Urinary bladder (tissue), 4 donors: ENCODE results near the gene ERBB4. TPM values are rescaled to one million over a fixed set of nuclear protein-coding genes. Genes with fewer than 3 reads are reported as not detected.

Experiments
- DNase-seq: peaks from one replicate; pipeline ENCODE4 v3.0.0-alpha.2; 2015; ENCODE audit errors: extremely low spot score
- H3K27ac ChIP-seq: one replicate; pipeline ENCODE4 v1.5.1; 2013; ENCODE audit warnings: low read depth, mild to moderate bottlenecking, moderate library complexity
- H3K36me3 ChIP-seq: one replicate; pipeline ENCODE4 v1.6.1; 2013; ENCODE audit warnings: mild to moderate bottlenecking, moderate library complexity; ENCODE audit not compliant: insufficient read depth
- H3K4me1 ChIP-seq: one replicate; pipeline ENCODE4 v1.6.1; 2013; ENCODE audit warnings: mild to moderate bottlenecking, moderate library complexity; ENCODE audit not compliant: insufficient read depth
- H3K4me3 ChIP-seq: one replicate; pipeline ENCODE4 v1.5.1; 2013; ENCODE audit warnings: low read depth, low read length
- WGBS: extraction: QIAGEN DNeasy Blood & Tissue Kit; methylation state at CpG from one replicate; pipeline ENCODE4 v1.1.7; 2013; 5-methylcytosine and 5-hydroxymethylcytosine counted together
- polyA plus RNA-seq: library from polyadenylated mRNA; stranded (reverse); fragments of 200-250 nt; gene quantifications from one replicate; pipeline ENCODE4 v1.2.3, GENCODE V29; 2013
- total RNA-seq: library from RNA; depleted of rRNA; stranded (reverse); fragments of >200 nt; gene quantifications from one replicate; pipeline ENCODE4 v1.2.3, GENCODE V29; 2014
- donor health status: healthy with polysubstance abuse.
- donor health status: healthy.

ERBB4 gene
- total and polyA plus RNA-seq, 2 donors: 0.13 to 3.2 TPM

DNA sequence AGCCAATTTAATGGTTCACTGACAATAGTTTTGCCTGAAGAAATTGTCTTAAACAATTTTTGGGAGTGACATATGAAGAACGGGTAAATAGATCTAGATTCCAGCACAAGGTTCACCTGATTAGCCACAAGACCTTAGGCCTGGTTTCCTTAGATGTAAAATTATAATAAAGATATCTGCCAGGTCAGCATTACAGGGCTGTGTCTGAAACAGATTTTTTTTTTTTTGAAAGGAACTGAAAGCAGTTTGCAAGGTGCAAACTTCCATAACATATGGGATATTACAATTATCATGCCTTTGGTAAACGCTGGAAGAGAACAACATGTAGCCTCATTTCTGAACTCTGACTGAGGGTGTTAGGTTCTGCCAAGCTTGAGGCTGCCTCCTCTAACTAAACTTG, 599.4 kb downstream of the ERBB4 start:
- 78% methylated on average over 2 of the region's 2 CpGs for WGBS
- no peak overlapping the region for H3K4me3 ChIP-seq

DNA sequence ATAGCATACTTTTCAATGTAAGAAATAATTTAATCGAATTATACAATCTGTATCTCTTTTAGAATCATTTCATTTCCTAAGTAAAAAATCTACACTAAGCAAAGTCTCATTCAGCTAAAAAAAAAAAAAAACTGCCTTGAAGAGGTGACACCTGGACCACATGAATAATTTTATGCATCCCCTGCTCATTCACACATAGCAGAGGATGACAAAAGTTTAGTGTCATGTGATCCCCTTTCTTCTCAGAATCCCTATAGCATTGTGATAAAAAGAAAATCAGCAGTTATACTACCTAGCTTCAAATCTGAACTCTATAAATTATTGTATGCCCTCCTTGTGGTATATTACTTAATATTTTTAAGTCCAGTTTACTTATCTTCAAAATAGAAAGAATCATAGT, 603.8 kb downstream of the ERBB4 start:
- 76% methylated on average over 1 of the region's 1 CpG for WGBS
- H3K4me3 ChIP-seq: no peak overlapping the region
- H3K27ac ChIP-seq: no peak overlapping the region
- H3K4me1 ChIP-seq: no peaks in the 10 kb centered on the region
- DNase-seq: no peak
- no peaks in the 10 kb centered on the region for H3K36me3 ChIP-seq

More for the DNA sequence above, 599.4 kb downstream of the ERBB4 start:
- no peak for DNase-seq
- Histone ChIP-seq H3K4me1 (no peaks in the 10 kb centered on the region), H3K27ac (no peak overlapping the region), H3K36me3 (no peaks in the 10 kb centered on the region)

DNA sequence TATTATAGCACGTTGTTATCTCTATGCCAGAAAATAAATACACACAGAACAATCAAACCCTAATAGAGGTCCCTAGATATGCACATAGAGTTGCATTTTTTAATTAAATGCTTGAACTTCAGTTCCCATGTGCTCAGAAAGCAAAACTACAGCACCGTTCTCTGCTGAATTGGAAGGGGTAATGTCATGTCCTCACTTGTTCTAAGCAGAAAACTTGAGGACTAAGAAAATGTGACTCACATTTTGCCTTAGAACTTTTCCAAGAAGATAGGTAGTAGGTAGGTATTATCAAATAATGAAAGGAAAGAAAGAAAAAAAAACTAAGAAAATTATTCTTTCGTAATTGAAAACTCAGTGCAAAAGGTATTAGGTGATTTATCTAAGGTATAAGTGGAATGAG, 607.3 kb downstream of the ERBB4 start:
- Histone ChIP-seq H3K36me3 (no peaks in the 10 kb centered on the region), H3K4me1 (no peaks in the 10 kb centered on the region), H3K4me3 (no peak overlapping the region), H3K27ac (no peak overlapping the region)
- no peak for DNase-seq
- 45% methylated on average over 3 of the region's 3 CpGs for WGBS

DNA sequence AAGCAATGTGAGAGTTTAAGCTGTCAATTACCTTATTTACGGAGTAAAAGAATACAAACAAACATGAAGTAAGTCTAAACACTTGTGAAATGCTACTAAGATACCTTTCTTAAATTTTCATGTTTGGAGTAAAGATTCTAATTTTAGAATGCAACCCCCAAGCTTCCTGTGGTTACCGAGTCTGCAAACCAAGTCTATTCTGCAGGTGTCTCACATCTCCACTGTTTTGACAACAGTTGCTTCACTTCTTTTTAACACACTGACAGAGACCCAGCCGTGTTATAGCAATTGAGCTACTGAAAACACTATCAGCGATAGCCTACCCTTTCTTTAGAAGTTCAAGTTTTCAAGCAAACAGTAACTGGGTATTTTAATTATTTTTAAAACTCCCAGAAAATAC, 608.3 kb downstream of the ERBB4 start:
- no peak for DNase-seq
- no peak overlapping the region for H3K4me3 ChIP-seq
- no peaks in the 10 kb centered on the region for H3K4me1 ChIP-seq
- no peak overlapping the region for H3K27ac ChIP-seq
- H3K36me3 ChIP-seq: no peaks in the 10 kb centered on the region
- 27% methylated on average over 4 of the region's 4 CpGs for WGBS

DNA sequence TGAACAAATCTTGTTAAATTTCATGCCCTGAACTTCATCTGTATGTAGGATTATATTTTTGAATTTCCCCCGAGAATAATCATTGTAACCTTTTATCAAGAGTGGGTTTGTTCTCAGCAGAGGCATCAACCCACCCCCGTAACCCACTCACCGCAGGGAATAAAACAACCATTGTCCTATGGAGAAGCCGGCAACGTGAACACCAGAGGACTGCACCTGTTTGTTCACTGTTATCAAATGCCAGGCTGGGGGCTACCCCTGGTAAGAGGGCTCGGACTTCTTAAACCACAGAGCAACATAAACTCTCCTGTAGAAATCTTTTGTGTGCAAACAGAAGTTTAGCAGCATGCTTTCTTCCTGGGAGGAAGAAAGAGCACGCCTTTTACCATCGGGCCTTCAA, 610.4 kb downstream of the ERBB4 start:
- no peaks in the 10 kb centered on the region for H3K4me1 ChIP-seq
- no peak overlapping the region for H3K27ac ChIP-seq
- H3K4me3 ChIP-seq: no peak overlapping the region
- DNase-seq: no peak
- 72% methylated on average over 8 of the region's 8 CpGs for WGBS
- H3K36me3 ChIP-seq: no peaks in the 10 kb centered on the region

DNA sequence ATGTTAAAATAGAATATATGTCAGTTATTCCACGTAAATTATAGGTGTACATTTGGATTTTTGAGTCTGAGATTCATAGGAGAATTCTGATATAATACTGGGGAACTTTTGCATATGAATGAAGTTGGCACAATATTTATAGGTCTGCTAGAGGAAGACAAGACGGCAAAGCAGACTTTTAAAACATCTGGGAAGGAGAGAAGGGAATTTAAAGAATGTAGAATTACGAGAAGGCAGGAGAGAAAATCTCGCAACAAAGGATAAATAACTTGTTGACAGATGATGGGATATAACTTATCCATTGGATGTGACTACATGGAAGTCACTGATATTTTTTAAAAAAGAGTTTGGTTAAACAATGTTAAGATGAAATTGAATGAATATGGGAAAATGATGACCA, 615.6 kb downstream of the ERBB4 start:
- no peak for DNase-seq
- H3K27ac ChIP-seq: no peak overlapping the region
- H3K4me3 ChIP-seq: no peak overlapping the region
- WGBS: 29% methylated on average over 4 of the region's 4 CpGs
- no peaks in the 10 kb centered on the region for H3K36me3 ChIP-seq
- no peaks in the 10 kb centered on the region for H3K4me1 ChIP-seq

DNA sequence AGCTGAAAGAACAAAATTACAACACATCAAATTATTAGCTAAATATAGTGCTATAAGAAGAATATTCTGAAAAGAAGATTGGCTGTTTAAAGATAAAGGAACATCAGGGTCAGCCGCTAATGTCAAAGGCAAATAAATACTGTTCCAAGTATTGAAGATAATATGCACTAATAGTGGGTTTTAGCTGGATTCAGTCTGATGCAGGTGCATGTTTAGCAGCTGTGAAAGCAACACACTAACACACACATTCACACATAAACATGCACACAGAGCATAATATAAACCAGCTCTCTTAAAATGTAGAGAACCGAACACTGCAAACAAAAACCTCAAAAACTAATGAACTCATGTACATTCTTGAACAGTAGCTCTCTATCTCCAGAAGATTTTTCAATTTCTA, 634.6 kb downstream of the ERBB4 start:
- Histone ChIP-seq H3K36me3 (no peaks in the 10 kb centered on the region), H3K27ac (no peak overlapping the region), H3K4me3 (no peak overlapping the region), H3K4me1 (no peaks in the 10 kb centered on the region)
- WGBS: 81% methylated on average over 2 of the region's 2 CpGs
- no peak for DNase-seq

DNA sequence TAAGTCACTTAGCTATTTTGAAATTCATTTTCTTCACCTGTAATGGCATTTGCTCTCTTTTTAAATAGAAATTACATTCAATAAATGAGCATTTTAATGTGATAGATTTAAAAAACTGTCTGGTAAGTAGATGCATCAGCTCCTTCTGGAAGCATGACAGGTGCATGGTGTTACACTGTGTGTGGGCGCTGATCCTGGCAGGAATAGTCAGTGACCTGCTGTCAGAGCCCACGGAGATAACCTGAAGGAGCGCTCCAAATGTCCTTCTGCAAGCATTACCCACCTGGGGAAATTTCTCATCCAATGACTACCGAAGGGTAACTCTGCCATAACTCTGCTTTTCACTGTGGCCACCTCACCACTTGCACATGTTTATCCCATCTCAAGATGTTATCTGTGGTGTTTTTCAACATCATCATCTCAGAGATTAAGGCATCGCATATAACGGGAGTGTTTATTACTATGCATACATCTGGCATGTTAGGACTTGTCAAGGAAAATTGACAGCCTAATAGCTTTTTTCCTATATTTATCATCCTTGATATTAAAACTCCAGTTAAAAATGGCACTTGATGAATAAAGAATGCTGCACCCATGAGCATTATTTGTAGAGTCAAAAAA, 637.3 kb downstream of the ERBB4 start:
- Histone ChIP-seq H3K27ac (no peak overlapping the region), H3K4me3 (no peak overlapping the region), H3K36me3 (no peaks in the 10 kb centered on the region), H3K4me1 (no peaks in the 10 kb centered on the region)
- 56% methylated on average over 6 of the region's 6 CpGs for WGBS
- DNase-seq: no peak

DNA sequence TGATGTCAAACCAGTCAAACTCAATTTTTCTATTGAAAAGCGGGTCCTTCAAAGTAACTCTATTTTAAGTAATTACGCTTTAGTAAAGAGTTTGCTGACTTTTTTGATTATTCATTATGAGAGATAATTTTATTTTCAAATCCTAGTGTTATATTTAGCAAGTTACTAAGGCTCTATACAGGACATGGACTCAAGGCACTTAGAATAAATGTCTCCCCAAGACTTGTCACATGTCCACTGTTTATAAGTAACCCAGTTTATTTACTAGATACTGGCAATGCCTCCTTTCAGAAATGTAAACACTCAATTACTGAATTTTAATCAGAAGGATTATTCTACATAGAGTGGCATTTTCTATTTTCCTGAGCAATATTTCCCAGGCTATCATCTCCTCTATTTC, 638.1 kb downstream of the ERBB4 start:
- Histone ChIP-seq H3K27ac (no peak overlapping the region), H3K4me1 (no peaks in the 10 kb centered on the region), H3K36me3 (no peaks in the 10 kb centered on the region), H3K4me3 (no peak overlapping the region)
- 79% methylated on average over 2 of the region's 2 CpGs for WGBS
- DNase-seq: no peak

DNA sequence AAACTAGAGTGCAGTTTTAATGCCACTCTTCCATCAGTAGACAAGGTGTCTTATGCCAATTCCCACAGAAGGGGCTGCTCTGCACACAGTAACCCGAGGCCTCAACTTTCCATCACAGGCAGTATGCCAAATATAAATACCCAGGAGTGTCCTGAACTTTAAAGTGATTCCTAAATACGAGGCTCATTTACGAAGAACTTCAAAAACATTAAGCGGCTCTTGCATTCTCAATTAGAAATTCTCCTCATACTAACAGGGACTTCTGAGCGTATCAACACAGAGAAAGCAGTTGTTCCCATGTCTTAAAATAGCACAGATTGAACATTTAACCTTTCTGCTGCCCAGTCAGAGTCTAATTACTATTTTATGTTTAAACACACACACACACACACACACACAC, 638.6 kb downstream of the ERBB4 start:
- H3K36me3 ChIP-seq: no peaks in the 10 kb centered on the region
- 29% methylated on average over 5 of the region's 5 CpGs for WGBS
- no peaks in the 10 kb centered on the region for H3K4me1 ChIP-seq
- no peak for DNase-seq
- no peak overlapping the region for H3K4me3 ChIP-seq
- no peak overlapping the region for H3K27ac ChIP-seq

DNA sequence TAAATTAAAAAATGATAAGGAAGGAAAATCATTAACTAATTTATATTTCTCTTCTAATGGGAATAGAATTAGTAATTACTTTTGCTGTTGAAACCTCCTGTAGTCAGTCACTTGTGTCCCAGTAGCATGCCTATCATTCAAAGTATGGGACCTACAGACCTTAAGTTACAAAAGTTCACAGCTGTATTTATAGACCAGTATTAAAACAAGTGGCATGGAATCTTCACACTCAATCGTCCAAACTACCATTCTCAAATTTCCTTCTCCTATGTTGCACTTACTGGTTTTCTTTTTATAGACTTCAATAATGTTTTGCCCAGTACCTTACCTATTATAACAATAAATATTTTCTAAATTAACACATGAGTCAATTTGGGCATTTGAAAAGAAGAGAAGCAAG, 639.9 kb downstream of the ERBB4 start:
- no peak for DNase-seq
- WGBS: 63% methylated on average over 1 of the region's 1 CpG
- no peak overlapping the region for H3K27ac ChIP-seq
- no peaks in the 10 kb centered on the region for H3K36me3 ChIP-seq
- no peaks in the 10 kb centered on the region for H3K4me1 ChIP-seq
- no peak overlapping the region for H3K4me3 ChIP-seq

DNA sequence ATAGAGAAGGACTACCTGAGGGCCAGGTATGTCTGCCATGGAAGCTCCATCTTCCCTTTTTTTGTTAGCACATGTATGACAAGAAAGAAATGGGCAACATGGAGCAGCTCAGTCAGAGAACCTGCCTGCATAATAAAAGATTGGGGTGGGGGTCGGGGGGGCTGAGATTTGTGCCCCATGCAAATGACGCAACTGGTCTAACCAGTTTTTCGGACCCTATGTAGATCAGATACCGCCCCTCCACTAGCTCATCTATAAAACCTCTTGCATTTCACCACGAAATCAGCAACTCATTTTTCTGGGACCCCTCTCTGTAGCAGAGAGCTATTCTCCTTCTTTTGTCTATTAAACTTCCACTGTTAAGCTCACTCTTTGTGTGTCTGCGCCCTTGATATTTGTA, 657.2 kb downstream of the ERBB4 start:
- H3K4me3 ChIP-seq: no peak overlapping the region
- H3K36me3 ChIP-seq: no peaks in the 10 kb centered on the region
- H3K27ac ChIP-seq: no peak overlapping the region
- no peaks in the 10 kb centered on the region for H3K4me1 ChIP-seq
- no peak for DNase-seq
- 69% methylated on average over 6 of the region's 6 CpGs for WGBS

DNA sequence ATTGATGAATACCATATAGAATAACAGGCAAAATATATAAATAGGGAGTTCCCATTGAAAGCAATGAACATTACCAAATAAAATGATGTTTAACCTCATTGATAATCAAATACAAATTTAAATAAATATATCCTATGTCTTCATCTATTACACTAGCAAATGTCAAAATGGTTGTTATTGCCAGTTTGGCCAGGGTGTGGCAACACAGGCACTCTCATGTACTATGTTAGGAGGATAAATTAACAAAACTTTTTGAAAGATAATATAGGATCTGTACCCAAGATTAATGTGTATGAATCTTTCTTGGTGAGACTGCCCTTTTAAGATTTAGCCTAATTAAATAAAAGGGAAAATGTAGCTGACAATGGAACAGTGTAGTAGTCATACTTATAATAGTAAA, 659.3 kb downstream of the ERBB4 start:
- Histone ChIP-seq H3K4me3 (no peak overlapping the region), H3K36me3 (no peaks in the 10 kb centered on the region), H3K27ac (no peak overlapping the region), H3K4me1 (no peaks in the 10 kb centered on the region)
- no peak for DNase-seq

DNA sequence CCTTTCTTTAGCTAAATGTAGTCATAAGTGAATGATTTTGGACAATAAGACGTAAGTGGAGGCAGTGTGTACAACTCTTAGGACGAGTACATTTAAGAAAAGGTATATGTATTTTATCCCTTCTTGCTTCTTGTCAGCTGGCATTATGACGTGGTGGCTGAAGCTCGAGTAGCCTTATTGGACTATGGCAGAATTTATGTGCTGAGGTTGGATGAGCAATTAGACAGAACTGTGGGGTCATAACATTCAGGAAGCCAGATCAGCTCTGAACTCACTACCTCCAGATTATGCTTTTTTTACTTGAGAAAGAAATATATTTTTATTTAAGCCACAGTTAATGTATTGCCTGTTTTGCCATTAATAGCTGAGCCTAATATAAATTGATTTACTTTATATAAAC, 661.5 kb downstream of the ERBB4 start:
- Histone ChIP-seq H3K27ac (no peak overlapping the region), H3K4me1 (no peaks in the 10 kb centered on the region), H3K4me3 (no peak overlapping the region), H3K36me3 (no peaks in the 10 kb centered on the region)
- DNase-seq: no peak
- 62% methylated on average over 4 of the region's 4 CpGs for WGBS

DNA sequence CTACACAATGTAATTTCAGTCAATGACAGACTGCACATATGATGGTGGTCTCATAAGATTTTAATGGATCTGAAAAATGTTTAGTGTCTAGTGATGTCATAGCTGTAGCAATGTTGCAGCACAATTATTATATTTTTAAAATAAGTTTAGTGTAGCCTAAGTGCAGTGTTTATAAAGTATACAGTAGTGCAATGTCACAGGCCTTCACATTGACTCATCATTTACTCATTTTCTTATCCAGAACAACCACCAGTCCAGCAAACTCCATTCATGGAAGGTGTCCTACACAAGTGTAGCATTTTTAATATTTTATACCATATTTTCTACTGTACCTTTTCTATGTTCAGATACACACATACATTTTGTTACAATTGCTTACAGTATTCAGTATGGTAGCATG, 663.1 kb downstream of the ERBB4 start:
- no peak for DNase-seq

More for the DNA sequence above, 663.1 kb downstream of the ERBB4 start:
- no peak overlapping the region for H3K4me3 ChIP-seq
- H3K4me1 ChIP-seq: no peaks in the 10 kb centered on the region
- H3K36me3 ChIP-seq: no peaks in the 10 kb centered on the region
- no peak overlapping the region for H3K27ac ChIP-seq
